Measurements from ENCODE around the gene EARS2.
"Not testable (repeated sequence)": the region's sequence is repeated elsewhere in the genome, so short reads cannot be mapped to it uniquely, and the experiment has no call there.

Gene EARS2

DNA sequence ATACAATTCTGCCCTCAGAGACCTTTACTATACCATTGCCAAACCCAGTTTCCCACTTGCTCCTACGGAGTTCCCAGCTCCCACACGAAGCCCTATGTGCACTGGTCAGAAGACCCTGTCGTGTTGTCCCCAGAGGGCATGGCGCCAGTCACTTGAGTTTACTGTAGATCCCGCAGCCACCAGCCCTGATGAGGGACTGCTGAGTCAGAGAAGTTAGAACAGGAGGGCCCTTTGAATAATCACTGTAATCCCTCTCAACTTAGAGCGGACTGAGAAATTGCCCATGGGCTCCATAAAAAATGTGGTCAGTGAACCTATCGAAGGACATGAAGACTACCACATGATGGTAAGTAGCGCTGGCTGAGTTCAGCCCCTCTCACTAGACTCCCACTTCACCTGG is 9.6 kb upstream of the EARS2 start:
- DNase-seq, result no peak

DNA sequence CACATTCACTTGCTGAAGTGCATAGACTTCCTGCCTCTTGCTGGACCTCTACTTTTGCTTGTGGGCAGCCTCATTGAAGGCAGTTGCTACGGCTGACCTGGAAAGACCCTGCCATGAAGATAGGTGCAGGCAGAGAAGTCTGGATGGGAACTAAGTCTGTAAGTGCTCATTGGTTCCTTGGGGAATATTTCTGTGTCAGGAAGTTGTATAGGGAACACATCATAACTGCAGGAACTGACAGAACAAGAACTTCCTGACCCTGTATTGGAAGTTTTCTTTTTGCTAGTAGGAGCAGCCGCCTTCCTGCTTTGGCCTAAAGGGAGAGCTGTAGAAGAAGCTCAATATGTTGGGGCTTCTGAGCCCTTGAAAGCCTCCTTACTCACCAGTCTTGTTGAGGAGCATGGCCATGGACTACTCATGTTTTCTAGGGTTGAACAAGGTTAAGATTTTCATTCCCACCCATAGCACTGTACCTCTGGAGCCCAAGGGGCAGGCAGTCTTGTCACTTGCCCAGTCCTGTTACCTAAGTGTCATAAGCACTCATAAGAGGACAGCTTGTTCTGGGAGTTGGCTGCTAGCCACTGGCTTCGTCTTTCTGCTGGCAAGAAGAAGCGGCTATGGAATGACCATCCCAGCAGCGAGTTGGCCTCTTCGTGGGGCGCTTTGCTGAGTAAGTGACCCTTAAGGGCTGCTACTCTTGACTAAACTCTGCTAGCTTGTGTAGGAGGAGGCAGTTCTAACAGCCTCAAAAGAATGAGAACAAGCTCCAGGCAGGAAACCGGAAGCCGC is 7.6 kb upstream of the EARS2 start:
- DNase-seq, result no peak

DNA sequence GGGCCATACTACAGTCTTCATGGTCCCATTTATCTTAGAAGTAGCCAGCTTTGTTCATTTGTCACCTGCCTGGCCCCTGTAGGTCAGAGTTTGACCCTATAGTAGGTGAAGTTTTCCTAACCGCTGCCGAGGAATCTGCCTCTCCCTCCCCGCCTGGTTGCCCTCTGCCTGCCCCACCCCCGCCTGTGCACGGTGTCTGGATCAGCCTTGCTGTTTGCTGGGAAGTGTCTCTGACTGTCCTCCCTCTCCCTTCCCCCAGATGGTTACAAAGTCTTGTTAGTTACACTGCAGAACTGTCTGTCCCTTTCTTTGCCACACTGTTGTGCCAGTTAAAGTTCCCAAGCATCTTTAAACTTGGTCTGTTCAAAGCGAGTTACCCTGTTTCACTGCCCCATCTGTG is 6.0 kb upstream of the EARS2 start:
- no peak for DNase-seq

DNA sequence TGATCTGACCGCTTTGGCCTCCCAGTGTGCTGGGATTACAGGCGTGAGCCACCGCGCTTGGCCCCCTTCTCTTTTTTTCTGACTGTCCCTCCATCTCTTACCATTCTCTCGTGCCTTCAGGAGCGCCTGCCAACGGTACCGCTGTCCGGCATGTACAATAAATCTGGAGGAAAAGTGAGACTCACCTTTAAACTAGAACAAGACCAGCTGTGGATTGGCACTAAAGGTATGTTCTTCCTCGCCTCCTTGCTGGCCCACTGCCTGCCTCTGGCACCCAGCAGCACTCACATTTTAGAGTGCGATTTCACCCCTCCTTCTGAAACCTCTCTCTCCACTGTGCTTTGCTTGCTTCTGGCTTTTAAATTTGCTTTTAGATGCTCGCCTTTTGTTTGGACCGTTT is 5.4 kb upstream of the EARS2 start:
- no peak for DNase-seq

DNA sequence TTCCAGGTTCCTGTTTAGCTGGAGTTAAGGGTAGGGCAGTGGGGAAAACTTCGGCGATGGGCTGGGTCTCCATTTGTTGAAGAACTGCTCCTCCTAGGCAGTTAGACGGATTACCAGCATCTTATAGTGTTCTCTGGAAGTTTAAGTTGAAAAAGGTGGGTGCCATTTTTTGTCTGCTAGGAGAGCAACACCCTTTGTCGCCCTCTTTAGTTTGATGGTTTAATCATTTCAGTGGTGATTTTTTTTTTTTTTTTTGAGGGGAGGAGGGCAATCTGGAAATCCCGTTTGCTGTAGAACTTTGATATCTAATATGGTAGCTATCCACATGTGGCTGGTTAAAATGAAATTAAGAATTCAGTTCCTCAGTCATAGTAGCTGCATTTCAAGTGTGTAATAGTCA is 4.4 kb upstream of the EARS2 start:
- no peak for DNase-seq

DNA sequence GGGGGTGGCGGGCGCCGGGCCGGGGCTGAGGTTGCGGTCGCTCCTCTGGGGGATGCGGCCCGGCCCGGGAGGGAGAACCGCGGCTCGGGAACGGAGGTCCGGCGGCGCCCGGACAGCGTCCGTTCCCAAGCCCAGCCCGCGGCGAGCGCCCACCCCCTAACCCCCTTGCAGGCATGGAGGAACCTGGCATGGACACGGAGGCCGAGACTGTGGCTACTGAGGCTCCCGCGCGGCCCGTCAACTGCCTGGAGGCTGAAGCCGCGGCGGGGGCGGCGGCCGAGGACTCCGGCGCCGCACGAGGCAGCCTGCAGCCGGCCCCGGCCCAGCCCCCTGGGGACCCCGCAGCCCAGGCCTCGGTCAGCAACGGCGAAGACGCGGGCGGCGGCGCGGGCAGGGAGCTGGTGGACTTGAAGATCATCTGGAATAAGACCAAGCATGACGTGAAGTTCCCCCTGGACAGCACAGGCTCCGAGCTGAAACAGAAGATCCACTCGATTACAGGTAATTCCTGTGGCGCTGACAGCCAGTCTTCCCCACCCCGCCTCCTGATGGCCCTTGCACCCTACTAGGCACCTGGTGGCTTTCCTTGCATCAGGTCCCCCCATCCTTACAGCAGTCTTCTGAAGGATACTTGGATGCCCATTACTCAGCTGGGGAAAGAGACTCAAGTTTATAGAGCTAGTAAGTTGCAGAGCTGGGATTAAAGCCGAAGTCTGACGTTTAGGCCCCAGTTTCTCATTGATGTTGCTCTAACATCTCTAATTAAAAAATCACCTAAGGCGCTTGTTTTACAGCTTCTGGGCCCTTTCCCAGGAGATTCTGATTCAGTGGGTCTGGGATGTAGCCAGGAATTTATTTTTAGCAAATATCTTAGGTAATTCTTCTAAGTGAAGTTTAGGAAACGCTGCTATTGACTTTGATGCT is 891 bp upstream of the EARS2 start:
- DNase-seq, result no peak

DNA sequence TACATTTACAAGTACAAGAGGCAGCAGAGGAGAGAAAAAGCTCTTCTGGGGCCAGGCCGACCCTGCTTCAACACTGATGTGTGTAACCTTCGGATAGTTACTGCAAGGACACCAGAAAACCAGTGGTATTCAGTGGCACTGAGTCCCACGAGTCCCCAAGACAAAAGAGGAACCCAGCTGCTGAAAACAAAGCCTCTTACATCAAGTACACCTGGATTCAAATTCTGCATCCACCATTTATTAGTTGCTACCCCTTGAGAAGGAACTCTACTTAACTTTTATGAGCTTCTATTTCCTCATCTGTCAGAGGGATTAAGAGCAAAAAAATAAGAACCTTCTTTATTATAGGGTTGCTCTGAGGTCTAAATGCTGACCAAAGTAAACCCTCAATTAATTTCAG is 2.6 kb downstream of the EARS2 start:
- no peak for DNase-seq

DNA sequence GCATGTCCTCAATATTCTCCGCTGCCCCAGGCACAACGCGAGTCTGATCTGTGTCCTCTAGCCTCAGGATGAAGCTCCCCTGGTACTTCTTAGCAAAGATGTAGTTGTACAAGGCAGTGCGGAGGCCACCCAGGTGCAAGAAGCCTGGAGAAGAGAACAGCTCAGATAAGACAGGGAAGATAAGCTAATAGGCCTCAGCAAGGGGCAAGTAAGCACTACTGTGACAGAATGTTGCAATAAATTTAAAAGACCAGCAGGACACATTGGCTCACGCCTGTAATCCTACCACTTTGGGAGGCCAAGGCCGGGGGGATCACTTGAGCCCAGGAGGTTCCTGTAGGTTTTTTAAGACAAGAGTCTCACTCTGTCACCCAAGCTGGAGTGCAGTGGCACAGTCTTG is 5.0 kb downstream of the EARS2 start:
- DNase-seq, result no peak

DNA sequence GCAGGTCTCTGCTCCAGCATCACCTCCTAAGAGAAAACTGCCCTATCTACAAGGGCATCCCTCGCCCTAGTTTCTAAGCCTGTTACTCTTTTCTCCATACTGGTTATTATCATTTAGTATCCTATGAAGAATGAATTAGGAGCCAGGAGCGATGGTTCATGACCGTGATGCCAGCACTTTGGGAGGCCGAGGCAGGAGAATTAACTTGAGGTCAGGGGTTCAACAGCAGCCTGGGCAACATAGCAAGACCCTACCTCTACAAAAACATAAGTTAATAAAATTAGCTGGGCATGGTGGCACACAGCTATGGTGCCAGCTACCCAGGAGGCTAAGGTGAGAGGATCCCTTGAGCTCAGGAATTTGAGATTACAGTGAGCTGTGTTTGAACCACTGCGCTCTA is 7.2 kb downstream of the EARS2 start:
- DNase-seq, result no peak

DNA sequence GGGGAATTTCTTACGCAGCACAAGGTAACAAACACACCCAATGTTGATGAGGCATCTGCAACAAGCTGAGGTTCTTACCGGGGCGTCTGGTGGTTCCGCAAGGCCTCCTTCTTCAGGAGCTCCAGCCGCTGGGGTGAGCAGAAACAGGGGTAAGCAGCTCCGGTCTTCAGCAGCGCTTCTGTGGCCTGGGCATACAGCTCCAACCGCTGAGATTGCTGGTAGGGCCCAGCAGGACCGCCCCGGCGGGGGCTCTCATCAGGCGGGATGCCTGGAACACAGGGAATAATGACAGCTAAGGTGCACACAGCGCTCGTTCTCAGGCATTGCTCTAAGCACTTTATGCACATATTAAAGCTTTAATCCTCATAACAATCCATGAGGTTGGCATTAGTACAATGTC is 12.7 kb downstream of the EARS2 start:
- DNase-seq, result no peak

DNA sequence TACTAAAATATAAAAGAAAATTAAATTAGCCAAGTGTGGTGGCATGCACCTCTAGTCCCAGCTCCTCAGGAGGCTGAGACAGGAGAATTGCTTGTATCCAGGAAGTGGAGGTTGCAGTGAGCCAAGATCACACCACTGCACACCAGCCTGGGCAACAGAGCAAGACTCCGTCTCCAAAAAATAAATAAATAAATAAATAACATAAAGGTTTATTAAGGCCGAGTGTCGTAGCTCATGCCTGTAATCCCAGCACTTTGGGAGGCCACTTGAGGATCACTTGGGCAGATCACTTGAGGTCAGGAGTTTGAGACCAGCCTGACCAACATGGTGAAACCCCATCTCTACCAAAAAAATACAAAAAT is 16.4 kb downstream of the EARS2 start:
- not testable (repeated sequence) for DNase-seq

DNA sequence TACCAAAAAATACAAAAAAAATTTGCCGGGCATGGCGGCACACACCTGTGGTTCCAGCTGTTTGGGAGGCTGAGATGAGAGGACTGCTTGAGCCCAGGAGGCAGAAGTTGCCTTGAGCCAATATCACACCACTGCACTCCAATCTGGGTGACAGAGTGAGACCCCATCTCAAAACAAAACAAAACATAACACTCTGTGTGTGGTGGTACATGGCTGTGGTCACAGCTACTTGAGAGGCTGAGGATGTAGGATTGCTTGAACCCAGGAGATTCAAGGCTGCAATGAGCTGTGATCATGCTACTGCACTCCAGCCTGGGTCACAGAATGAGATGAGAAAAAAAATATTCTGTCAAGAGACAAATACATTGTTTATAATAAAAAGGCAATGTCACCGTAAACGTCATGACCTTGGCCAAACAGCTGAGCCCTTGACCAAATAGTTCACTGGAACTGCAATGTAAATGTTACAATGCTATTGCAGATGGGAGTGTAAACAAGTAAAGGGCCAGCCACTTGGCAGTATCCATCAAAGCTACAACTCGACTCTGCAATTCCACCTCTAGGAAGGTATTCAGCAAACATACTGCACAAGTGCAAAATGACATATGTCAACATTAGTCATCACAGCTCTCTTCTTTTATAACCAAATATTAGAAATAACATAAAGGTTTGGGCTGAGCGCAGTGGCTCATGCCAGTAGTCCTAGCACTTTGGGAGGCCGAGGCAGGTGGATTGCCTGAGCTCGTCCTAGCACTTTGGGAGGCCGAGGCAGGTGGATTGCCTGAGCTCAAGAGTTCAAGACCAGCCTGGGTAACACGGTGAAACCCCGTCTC is 16.9 kb downstream of the EARS2 start:
- no peak for DNase-seq

DNA sequence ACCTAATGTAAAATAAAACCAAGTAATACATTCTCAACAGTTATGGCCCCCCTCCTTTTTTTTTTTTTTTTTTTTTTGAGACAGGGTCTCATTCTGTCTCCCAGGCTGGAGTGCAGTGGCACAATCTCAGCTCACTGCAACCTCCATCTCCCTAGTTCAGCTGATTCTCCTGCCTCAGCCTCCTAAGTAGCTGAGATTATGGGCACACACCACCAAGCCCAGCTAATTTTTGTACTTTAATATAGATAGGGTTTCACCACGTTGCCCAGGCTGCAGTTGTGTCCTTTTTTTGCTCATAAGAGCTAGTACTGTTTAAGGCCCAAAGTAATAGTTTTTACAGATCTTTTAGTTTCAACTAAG is 18.3 kb downstream of the EARS2 start:
- DNase-seq, result no peak

DNA sequence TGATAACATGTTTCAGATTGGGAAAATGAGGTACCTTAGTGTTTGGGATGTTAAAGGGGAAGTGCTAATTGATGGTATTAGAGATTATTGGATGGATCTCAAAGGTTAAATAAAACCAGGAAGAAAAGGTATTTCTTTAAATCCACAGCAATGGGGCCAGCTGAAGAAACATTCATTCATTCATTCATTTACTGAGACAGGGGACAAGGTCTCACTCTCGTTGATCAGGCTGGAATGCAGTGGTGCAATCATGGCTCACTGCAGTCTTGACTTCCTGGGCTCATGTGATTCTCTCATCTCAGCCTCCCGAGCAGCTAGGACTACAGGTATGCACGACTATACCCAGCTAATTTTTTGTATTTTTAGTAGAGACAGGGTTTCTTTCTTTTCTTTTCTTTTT is 19.8 kb downstream of the EARS2 start:
- DNase-seq, result no peak

DNA sequence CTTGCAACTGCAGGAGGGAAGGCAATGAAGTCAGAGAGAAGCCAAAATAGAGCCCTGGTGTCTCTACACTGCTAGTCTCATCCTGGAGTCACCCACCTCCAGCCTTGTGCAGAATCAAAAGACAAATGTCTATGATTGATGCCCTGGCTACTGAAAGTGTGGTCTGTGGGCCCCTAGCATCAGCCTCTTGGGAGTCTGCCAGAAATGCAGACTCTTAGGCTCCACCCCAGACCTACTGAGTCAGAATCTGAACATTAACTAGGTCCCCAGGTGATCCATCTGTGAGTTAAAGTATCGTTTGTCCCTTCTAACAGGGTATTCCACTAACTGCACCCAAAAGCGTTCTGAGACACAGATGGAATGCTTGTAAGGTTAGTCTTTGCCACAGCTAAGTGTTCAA is 21.2 kb downstream of the EARS2 start:
- DNase-seq, result no peak

DNA sequence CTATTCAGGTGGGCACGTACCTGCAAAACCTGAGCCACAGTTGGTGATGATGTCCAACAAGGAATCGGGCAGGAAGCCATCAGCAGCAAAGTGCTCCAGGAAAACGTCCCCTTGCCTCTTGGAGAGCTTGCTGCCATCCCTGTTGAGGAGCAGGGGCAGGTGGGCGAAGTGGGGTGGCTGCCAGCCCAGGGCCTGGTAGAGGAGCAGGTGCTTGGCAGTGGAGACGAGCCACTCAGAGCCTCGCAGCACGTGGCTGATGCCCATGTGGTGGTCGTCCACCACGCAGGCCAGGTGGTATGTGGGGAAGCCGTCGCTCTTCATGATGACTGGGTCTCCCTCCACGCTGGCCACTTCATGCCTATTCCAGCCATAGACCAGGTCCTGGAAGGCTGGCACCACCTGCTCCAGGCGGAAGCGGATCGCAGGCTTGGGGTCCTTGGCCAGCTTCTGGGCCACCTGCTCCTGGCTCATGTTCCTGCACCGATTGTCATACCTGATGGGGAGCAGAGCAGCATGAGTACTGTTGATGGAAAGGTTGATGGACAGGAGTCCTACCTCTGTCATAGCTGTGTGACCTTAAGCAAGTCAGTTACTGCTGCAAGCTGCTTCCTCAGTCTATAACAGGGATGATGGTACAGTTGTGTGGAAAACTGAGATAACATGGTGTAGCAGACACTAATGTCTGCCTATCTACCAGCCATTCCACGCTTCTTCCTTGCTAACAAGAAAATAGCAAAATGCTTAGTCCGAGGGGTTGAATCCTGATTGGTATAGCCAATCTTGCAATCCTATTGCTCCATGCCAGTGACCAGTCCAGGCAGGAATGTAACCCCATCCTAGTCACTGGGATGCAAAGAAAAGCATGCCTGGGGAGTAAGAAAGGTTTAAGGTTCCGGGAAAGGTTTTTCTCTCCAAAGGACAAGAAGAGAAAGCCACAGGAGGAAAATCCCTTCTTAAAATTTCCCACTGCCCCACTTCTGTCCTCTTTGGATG is 22.0 kb downstream of the EARS2 start:
- no peak for DNase-seq

DNA sequence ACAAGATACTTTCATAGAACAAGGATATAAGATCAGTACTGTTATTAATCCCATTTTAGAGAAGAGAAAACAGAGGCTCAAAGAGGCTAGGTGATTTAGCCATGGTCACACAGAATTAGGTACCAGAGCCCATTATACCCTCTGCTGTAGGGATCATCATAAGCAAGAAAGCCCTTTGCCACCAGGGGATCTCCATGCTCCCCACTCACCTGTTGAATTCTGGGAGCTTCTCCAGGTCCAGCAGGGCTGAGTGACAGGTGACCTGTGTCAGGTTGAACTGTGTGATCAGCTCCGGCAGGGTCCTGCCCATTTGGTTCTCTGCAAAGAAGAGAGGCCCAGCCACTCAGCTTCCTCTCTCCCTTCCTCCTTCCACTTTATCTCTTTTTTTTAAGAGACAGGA is 24.7 kb downstream of the EARS2 start:
- DNase-seq, result no peak

DNA sequence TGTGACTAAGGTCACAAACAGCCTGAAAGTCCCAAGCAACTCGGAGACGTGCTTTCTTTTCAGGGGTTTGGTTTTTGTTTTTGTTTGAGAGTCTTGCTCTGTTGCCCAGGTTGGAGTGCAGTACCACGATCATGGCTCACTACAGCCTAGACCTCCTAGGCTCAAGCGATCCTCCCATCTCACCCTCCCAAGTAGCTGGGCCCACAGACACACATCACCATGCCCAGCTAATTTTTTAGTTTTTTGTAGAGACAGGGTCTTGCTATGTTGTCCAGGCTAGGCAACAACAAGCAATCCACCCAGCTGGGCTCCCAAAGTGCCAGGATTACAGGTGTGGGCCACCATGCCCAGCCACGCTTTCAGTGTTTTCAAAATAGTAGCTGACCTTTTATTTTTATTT is 27.1 kb downstream of the EARS2 start:
- no peak for DNase-seq

DNA sequence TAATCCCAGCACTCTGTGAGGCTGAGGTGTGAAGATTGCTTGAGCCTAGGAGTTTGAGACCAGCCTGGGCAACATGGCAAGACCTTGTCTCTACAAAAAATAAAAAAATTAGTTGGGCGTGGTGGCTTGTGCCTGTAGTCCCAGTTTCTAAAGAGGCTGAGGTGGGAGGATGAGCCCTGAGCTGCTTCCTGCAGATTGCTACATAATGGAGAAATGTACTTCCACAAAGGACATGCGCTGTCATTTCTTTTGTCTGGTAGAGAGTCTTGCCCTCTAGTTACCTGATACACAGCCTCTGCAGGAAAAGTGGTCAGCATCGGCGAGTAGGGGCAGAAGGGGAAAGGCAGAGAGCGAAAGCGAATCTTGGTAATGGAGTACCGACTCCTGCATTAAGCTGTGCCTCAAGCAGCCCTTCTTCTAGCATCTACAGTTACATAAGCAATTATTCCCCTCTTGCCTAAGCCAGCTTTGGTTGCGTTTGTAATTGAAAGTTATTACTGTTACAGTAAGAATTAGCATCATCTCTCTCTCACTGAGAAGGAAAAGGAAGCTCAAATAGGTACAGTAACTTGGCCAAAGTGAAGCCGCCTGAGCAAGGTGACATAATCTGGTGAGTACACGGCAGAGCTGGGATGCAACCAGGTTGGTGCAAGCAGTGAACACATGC is 28.4 kb downstream of the EARS2 start:
- DNase-seq, result no peak

DNA sequence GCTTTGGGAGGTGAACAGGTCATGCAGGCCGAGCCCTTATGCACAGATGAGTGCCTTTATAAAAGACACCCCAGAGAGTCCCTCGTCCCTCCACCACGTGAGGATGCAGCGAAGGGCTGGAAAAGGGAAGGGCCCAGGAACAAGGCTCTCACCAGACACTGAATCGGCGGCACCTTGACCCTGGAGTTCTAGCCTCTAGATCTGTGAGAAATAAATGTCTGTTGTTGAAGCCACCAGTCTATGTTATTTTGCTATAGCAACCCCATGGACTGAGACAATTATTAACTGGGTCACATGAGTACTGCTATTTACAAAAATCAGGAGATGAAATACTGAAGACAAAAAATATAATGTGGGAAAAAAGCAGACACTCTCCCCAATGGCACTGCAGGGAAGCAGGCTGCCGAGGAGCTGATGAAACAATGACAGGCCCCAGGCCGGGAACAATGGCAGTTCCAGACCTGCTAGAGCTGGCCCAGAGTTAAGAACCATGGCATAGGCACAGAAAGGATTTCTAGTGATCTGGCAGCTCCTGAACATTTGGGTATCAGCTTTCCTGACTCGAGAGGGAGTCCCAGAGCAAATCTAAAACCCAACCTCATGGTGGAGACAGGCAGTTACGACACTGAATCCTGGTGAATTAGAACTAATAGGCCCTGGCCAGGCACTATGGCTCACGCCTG is 29.0 kb downstream of the EARS2 start:
- no peak for DNase-seq

DNA sequence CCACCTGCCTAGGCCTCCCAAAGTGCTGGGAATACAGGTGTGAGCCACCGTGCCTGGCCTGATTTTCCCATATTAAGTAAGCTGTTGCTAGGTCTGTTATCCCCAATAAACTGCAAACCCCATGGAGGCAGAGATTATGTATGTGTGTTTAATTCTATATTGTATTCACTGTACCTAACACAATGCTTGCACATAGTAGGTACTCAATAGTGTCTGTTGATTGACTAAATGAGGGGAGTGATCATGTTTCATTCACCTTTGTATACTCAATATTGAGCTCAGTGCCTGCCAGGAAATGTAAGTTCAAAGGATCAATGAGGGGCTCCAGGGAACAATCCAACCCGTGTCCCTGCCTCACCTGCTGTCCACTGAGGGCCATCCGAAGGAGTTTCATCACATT is 32.3 kb downstream of the EARS2 start:
- no peak for DNase-seq

Measured in activated T-cell treated with anti-CD3 and anti-CD28 coated beads, Interleukin-2, amount 50 U/mL, for 1 hour (primary cell).